ENCODE measurements around the gene PIK3R2. TPM values are rescaled to one million over a fixed set of nuclear protein-coding genes. Genes with fewer than 3 reads are reported as not detected.
"Not testable (repeated sequence)": the region's sequence is repeated elsewhere in the genome, so short reads cannot be mapped to it uniquely, and the experiment has no call there.

Gene PIK3R2
- polyA plus RNA-seq, 6 donors from 2014 or later = 1.2 to 5.7 (median 2.3) TPM

DNA sequence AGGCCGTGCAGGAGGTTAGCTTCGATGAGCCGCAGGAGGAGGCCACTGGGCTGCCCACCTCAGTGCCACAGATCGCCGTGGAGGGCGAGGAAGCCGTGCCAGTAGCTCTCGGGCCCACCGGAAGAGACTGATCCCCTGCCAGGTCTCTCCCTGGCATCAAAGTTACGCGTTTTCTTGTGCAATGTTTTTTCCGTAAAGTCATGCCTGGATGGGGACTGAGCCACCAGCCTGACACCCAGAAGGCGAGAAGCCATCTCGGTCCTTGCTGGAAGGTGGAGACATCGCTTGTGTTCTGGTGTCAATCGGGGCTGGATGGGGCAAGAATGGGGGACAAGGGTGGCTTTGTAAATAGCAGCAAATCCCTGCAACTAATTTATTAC is 3.4 kb upstream of the PIK3R2 start:
- Mint-ChIP-seq H3K36me3 (peaks cover 0 to 19% of the 10 kb centered on the region in 2 donors), H3K9me3 (no peaks in the 10 kb centered on the region), H3K4me1 (peaks cover 15 to 30% (median 22%) of the 10 kb centered on the region in 3 donors), H3K4me3 (peak overlapping the region in 1 of 8 donors; percentile 9), H3K27me3 (no peaks in the 10 kb centered on the region), H3K27ac (no peak overlapping the region)
- ATAC-seq (ENCODE audit: low read depth in 2 of 2) (no peak), DNase-seq (no peak)

DNA sequence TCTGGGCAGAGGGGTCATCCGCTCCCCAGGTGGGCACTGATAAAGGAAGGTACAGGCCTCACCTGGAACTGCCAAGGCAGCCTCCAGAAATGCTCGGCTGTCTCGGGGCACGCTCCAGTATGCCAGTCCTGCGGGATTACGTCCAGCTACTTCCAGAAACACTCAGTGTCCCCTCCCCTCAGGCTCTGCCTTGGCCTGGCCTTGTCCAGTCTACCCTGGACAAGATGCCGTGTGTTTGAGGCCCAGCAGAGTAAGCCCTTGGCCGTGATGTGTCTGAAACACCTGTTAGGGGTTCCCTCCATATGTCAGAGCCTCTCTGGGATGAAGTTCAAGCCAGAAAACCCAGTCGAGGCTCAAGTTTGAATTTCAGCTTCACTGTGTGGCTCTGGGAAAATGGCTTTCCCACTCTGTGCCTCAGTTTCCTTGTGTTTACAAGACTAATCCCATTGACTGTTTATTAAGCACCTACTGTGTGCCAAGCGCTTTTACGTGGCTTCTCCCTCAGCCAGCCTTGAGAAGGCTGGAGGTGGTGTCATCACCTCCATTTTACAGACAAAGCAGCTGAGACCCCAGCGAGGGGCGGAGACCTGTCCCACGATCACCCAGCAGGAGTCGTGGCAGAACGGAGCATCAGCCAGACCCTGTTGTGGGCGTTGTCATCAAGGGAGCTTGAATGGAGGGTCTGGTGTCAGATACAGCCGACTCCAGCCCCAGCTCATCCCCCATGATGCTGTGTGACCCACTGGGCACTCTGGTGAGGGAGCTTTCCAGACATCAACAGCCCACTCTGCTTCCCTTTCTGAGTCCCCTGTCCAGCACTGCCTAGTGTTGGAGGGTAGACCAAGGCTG is 2.0 kb upstream of the PIK3R2 start:
- no peak for DNase-seq
- ATAC-seq (ENCODE audit: low read depth in 2 of 2) = no peak
- Mint-ChIP-seq H3K4me3 (peak overlapping the region; percentile 14 to 91 (median 84)), H3K36me3 (peaks cover 0 to 10% of the 10 kb centered on the region in 2 donors), H3K27me3 (no peaks in the 10 kb centered on the region), H3K4me1 (peaks cover 24 to 34% (median 25%) of the 10 kb centered on the region in 3 donors), H3K27ac (peak overlapping the region in 5 of 6 donors; percentile 57 to 99 (median 86)), H3K9me3 (no peaks in the 10 kb centered on the region)

DNA sequence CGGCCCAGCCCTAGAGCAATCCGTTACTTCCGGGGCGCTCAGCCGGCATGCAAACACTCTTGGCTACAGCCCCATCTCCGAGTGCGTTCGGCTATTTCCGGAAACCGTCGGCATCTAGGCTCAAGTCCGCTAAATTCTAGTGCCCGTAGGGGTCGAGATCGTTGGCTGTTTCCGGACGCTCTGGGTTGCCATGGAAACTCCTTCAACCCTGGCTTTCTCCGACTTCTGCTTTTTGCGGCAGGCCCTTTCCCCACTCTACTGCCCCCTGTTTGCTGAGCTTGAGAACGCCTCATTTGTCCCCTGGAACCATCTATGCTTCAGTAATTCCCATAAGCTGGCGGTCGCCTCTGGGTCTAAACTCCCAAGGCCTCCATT is 534 bp upstream of the PIK3R2 start:
- Mint-ChIP-seq H3K36me3 (no peaks in the 10 kb centered on the region), H3K27ac (peak overlapping the region; percentile 85 to 99 (median 96)), H3K9me3 (no peaks in the 10 kb centered on the region), H3K4me3 (peak overlapping the region; percentile 80 to 92 (median 89)), H3K27me3 (no peaks in the 10 kb centered on the region), H3K4me1 (peaks cover 24 to 37% (median 24%) of the 10 kb centered on the region in 3 donors)
- ATAC-seq (ENCODE audit: low read depth in 2 of 2) = peak; percentile 75 to 76
- peak; percentile 99 for DNase-seq

DNA sequence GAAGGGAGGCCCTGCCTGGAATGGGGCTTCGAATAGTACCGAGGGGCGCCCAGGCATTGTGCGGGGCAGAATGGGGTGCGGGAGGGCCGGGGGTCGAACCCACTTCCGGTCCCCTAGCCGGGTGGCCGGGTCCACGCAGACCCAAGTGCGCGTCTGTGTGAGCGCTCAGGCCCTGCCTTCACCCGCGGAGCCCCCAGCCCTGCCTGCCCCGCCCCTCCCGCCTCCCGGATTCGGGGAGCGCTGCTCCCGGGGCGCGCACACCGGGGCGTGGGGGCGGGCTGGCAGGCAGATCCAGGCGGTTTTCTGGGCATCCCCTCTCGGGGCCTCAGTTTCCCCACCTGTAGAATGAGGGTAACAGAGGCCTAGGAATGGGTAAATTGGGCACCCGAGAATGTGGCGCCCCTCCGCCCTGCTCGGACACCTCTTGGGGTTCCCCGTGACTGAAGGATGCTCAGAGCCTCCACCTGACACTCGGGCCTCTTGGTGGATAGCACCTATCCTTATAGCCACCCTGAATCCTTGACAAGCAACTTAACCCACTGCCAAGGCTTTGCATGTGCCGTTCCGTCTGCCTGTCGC is 682 bp downstream of the PIK3R2 start:
- DNase-seq = no peak
- H3K9me3 Mint-ChIP-seq = no peaks in the 10 kb centered on the region
- H3K27ac Mint-ChIP-seq = peak overlapping the region in 5 of 6 donors; percentile 42 to 87 (median 82)
- H3K36me3 Mint-ChIP-seq = no peaks in the 10 kb centered on the region
- peak overlapping the region; percentile 79 to 92 (median 90) for H3K4me3 Mint-ChIP-seq
- peaks cover 24 to 33% (median 24%) of the 10 kb centered on the region in 3 donors for H3K4me1 Mint-ChIP-seq
- H3K27me3 Mint-ChIP-seq = no peaks in the 10 kb centered on the region
- no peak for ATAC-seq (ENCODE audit: low read depth in 2 of 2)

DNA sequence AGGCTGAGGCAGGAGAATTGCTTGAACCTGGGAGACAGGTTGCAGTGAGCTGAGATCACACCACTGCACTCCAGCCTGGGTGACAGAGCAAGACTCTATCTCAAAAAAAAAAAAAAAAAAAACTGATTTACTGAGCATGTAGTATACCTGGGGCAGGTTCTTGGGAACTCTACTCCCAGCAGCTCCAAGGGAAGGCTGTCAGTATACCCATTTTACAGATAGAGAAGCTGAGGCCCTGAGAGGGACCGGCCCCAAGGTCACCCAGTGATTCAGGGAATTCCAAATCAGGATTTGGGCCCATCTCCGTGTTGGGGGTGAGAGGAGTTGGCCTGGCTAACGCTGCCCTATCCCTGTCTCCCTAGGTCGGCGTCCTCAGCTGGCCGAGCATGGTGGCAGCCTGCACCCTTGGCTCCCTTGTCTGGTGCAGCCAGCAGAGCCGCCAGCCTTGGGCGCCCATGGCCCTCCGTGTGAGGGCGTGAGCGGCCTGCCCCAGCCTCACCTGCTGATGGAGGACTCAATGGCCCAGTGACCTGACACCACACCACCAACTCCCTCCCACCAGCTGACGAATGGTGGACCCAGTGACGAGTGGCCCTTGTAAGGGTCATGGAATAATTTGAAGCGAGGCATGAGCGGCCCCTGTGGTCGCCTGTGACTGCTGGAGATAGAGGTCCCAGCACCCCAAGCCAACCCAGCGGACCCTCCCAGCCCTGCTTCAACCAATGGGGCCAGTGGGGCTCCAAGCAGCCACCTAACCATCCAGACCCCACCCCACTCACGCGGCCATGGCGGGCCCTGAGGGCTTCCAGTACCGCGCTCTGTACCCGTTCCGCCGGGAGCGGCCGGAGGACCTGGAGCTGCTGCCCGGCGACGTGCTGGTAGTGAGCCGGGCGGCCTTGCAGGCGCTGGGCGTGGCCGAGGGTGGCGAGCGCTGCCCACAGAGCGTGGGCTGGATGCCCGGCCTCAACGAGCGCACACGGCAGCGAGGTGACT is 2.4 kb downstream of the PIK3R2 start:
- DNase-seq (no peak), ATAC-seq (ENCODE audit: low read depth in 2 of 2) (no peak)
- Mint-ChIP-seq H3K27ac (peak overlapping the region in 1 of 6 donors; percentile 39), H3K4me3 (peak overlapping the region in 5 of 8 donors; percentile 23 to 92 (median 36)), H3K9me3 (no peaks in the 10 kb centered on the region), H3K36me3 (no peaks in the 10 kb centered on the region), H3K27me3 (no peaks in the 10 kb centered on the region), H3K4me1 (peaks cover 25 to 36% (median 27%) of the 10 kb centered on the region in 3 donors)

DNA sequence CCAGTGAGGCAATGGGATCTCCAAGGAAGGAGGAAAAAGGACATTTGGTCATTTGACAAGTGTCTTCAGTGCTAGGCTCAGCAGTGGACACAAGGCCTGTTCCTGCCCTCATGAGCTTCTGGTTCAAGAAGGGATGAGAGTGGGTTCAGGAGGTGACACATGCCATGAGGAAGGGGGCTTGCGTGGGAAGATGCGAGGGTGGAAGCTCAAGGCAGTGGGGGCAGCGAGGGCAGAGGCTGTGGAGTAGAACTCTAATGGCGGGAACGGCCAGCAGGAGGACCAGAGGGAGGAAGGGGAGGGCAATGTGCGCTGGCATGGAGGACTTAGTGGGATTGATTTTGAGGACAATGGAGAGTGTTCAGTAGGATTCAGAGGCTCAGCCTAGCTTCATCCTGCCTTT is 3.3 kb downstream of the PIK3R2 start:
- Mint-ChIP-seq H3K27ac (peak overlapping the region in 1 of 6 donors; percentile 39), H3K4me1 (peaks cover 31 to 37% (median 32%) of the 10 kb centered on the region in 3 donors), H3K9me3 (no peaks in the 10 kb centered on the region), H3K27me3 (no peaks in the 10 kb centered on the region), H3K36me3 (no peaks in the 10 kb centered on the region), H3K4me3 (peak overlapping the region in 2 of 8 donors; percentile 29 to 75)
- DNase-seq (no peak), ATAC-seq (ENCODE audit: low read depth in 2 of 2) (no peak)

DNA sequence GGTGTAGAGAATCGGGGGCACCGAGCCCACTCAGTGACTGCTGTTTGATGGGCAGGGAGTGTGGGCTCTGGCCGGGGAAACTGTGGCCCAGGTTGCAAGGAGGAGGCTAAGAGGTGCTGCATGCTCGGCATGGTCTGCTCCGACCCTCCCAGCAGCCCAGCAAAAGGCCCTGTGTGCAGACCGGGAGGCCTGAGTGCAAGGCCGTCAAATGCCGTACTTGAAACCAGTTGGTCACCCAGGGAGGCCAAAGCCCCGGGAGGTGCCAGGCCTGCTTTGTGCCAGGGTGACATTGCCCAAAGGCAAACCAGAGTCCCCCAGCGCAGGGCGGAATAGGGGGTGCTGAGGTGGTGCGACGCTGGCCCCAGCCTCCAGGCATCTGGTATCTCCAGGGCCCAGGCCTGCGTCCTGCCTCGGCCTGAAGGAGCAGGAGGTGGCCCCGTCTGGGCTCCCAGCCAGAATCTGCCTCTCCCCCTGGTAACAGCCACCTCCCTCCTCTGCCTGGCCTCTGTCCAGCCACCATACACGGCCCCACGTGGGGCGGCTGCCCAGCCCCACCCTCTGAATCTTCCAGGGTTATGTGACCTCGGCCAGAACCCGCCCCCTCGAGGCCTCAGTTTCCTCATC is 4.0 kb downstream of the PIK3R2 start:
- Mint-ChIP-seq H3K9me3 (no peaks in the 10 kb centered on the region), H3K4me1 (peaks cover 28 to 37% (median 36%) of the 10 kb centered on the region in 3 donors), H3K4me3 (peak overlapping the region in 1 of 8 donors; percentile 75), H3K27me3 (no peaks in the 10 kb centered on the region), H3K27ac (peak overlapping the region in 1 of 6 donors; percentile 15), H3K36me3 (no peaks in the 10 kb centered on the region)
- ATAC-seq (ENCODE audit: low read depth in 2 of 2) = no peak
- no peak for DNase-seq

DNA sequence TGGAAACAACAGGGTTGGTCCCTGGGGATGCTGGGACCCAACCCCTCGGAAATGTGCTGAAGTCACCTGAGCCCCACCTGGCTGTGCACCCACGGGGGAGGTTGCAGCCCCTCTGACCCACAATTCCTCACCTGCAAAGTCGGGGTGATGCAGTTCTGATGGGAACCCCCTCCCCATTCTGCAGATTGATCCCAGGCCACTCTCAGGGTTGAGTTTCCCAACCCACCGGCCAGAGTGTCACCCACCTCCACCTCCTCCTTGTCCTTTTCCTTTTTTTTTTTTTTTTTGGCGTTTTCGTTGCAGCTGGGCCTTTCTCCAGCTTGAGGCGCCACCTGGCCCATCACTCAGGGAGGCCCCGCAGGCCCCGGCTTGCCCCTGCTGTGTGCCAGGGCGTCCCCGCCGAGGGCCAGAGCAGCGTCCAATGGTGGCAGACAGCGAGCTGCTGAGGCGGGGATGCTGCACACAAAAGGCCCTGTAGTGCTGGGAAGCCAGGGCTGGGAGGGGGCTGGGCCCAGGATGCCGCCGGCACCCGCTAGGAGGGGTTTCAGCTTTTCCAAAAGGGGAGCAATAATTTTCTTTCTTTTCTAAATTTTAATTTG is 4.6 kb downstream of the PIK3R2 start:
- H3K9me3 Mint-ChIP-seq = no peaks in the 10 kb centered on the region
- ATAC-seq (ENCODE audit: low read depth in 2 of 2) = no peak
- H3K4me1 Mint-ChIP-seq = peaks cover 24 to 36% (median 32%) of the 10 kb centered on the region in 3 donors
- no peak overlapping the region for H3K4me3 Mint-ChIP-seq
- DNase-seq = no peak
- H3K27ac Mint-ChIP-seq = peak overlapping the region in 2 of 6 donors; percentile 18 to 54
- no peaks in the 10 kb centered on the region for H3K27me3 Mint-ChIP-seq
- no peaks in the 10 kb centered on the region for H3K36me3 Mint-ChIP-seq

DNA sequence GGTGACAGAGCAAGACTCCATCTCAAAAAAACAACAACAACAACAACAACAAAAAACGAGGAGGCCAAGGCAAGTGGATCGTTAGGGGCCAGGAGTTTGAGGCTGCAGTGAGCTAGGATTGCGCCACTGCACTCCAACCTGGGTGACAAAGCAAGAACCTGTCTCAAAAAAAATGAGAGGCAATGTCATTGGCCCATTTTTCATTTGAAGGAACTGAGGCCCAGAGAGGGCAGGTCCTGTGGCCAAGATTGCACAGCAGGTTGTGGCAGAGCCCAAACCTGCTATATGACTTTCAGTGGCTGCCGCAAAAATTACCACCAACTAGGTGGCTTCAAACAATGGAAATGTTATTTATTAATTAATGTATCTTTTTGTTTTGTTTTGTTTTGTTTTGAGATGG is 5.5 kb downstream of the PIK3R2 start:
- Mint-ChIP-seq H3K4me1 (peaks cover 24 to 38% (median 32%) of the 10 kb centered on the region in 3 donors), H3K27ac (no peak overlapping the region), H3K27me3 (no peaks in the 10 kb centered on the region), H3K9me3 (no peaks in the 10 kb centered on the region), H3K4me3 (no peak overlapping the region), H3K36me3 (no peaks in the 10 kb centered on the region)
- DNase-seq (no peak), ATAC-seq (ENCODE audit: low read depth in 2 of 2) (no peak)

DNA sequence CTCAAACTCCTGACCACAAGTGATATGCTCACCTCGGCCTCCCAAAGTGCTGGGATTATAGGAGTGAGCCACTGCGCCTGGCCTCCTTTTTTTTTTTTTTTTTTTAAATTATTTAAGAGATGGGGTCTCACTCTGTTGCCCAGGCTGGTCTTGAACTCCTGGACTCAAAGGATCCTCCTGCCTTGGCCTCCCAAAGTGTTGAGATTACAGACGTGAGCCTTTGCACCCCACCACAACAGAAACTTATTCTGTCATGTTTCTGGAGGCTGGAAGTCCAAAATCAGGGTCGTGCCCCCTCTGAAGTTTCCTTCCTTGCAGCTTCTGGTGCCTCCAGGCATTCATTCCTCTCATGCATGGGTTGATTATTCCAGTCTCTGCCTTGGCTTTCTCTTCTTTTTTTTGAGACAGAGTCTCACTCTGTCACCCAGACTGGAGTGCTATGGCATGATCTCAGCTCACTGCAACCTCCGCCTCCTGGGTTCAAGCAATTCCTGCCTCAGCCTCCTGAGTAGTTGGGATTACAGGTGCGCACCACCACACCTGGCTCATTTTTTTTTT is 6.2 kb downstream of the PIK3R2 start:
- not testable (repeated sequence) for H3K27ac Mint-ChIP-seq; H3K36me3 Mint-ChIP-seq; ATAC-seq (ENCODE audit: low read depth in 2 of 2); H3K9me3 Mint-ChIP-seq; DNase-seq; H3K27me3 Mint-ChIP-seq
- peak overlapping the region in 2 of 8 donors; percentile 9 to 56 for H3K4me3 Mint-ChIP-seq
- peaks cover 20 to 36% (median 28%) of the 10 kb centered on the region in 3 donors for H3K4me1 Mint-ChIP-seq

DNA sequence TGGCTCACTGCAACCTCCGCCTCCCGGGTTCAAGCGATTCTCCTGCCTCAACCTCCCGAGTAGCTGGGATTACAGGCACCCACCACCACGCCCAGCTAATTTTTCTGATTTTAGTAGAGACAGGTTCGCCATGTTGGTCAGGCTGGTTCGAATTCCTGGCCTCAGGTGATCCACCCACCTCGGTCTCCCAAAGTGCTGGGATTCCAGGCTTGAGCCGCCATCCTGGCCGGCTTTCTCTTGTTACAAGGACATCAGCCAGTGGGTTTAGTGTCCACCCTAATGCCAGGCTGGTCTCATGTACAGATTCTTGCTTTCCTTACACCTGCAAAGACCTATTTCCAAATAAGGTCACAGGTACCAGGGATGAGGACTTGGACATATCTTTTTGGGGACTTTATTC is 6.8 kb downstream of the PIK3R2 start:
- peaks cover 15 to 30% (median 21%) of the 10 kb centered on the region in 3 donors for H3K4me1 Mint-ChIP-seq
- peak overlapping the region in 3 of 8 donors; percentile 10 to 66 (median 39) for H3K4me3 Mint-ChIP-seq
- no peak overlapping the region for H3K27ac Mint-ChIP-seq
- DNase-seq (no peak), ATAC-seq (ENCODE audit: low read depth in 2 of 2) (no peak)
- no peaks in the 10 kb centered on the region for H3K27me3 Mint-ChIP-seq
- no peaks in the 10 kb centered on the region for H3K9me3 Mint-ChIP-seq
- H3K36me3 Mint-ChIP-seq = no peaks in the 10 kb centered on the region

DNA sequence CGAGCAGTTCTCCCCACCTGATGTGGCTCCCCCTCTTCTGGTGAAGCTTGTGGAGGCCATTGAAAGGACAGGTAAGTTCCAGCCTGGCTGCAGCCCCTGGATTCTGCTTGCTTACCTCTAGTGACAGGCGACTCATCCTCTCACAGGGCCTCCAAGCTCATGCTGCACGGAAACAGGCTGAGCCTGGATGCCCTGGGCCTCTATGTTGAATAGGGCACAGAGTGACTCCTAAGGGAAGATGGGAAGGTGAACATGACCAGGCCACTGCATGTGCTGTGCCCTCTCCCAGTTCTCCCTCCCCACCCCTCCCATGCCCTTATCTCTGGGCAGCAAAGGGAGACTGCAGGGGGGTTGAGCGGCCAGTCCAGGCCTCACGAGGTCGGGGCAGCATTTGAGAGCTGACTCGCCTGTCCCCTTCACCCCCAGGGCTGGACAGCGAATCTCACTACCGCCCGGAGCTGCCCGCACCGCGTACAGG is 7.6 kb downstream of the PIK3R2 start:
- peak overlapping the region in 7 of 8 donors; percentile 20 to 79 (median 63) for H3K4me3 Mint-ChIP-seq
- H3K36me3 Mint-ChIP-seq = peaks cover under 1 to 2% of the 10 kb centered on the region in 2 donors
- no peaks in the 10 kb centered on the region for H3K9me3 Mint-ChIP-seq
- ATAC-seq (ENCODE audit: low read depth in 2 of 2) = no peak
- no peaks in the 10 kb centered on the region for H3K27me3 Mint-ChIP-seq
- H3K27ac Mint-ChIP-seq = peak overlapping the region in 1 of 6 donors; percentile 15
- no peak for DNase-seq
- H3K4me1 Mint-ChIP-seq = peaks cover 13 to 29% (median 15%) of the 10 kb centered on the region in 3 donors

All from naive B cell (primary cell).